ENCODE results near the gene CACNA1B. TPM values are rescaled to one million over a fixed set of nuclear protein-coding genes. Genes with fewer than 3 reads are reported as not detected.

CACNA1B gene
- total RNA-seq, 1 experiment from 2014 or later: 0.34 TPM

GRCh38 chr9:138020120-138020794 lies 142.7 kb downstream of the CACNA1B start:
- TF ChIP-seq CTCF (conservative IDR thresholded peaks at IDR 0.05; ENCODE audit: low read depth, low read length) (no peak), EZH2 (IDR thresholded peaks at IDR 0.05; ENCODE audit: borderline replicate concordance, low read depth, low read length, poor library complexity, severe bottlenecking) (no peak)
- no peaks in the 10 kb centered on the region for H3K4me1 ChIP-seq (ENCODE audit: insufficient read depth, low read length, poor library complexity, severe bottlenecking)
- peaks cover 34% of the 10 kb centered on the region for H3K27me3 ChIP-seq (replicated peaks; ENCODE audit: insufficient read depth, low read depth, low read length, poor library complexity)
- CTCF ChIA-PET: no interaction called here
- no peak overlapping the region for H3K4me3 ChIP-seq (ENCODE audit: low read depth, low read length, poor library complexity, severe bottlenecking)
- no peak for DNase-seq (ENCODE audit: low spot score)
- no peaks in the 10 kb centered on the region for H3K9me3 ChIP-seq (ENCODE audit: low read depth, low read length, poor library complexity, severe bottlenecking)
- POLR2A ChIA-PET (ENCODE audit: low non-redundant PET): no interaction called here
- intact Hi-C loops (cut with micrococcal nuclease; ENCODE audit: unreplicated experiment): no loop called here
- BruUV-seq (replicated peaks): no TSS peak
- H3K36me3 ChIP-seq (ENCODE audit: insufficient read depth, low read length, poor library complexity, severe bottlenecking): no peaks in the 10 kb centered on the region
- no peak overlapping the region for H3K27ac ChIP-seq (ENCODE audit: low read depth, low read length, poor library complexity, severe bottlenecking)

- Histone ChIP-seq H3K27ac (ENCODE audit: low read depth, low read length, poor library complexity, severe bottlenecking) (no peak overlapping the region), H3K27me3 (replicated peaks; ENCODE audit: insufficient read depth, low read depth, low read length, poor library complexity) (peaks cover 37% of the 10 kb centered on the region), H3K4me1 (ENCODE audit: insufficient read depth, low read length, poor library complexity, severe bottlenecking) (no peaks in the 10 kb centered on the region), H3K9me3 (ENCODE audit: low read depth, low read length, poor library complexity, severe bottlenecking) (no peaks in the 10 kb centered on the region), H3K36me3 (ENCODE audit: insufficient read depth, low read length, poor library complexity, severe bottlenecking) (no peaks in the 10 kb centered on the region), H3K4me3 (ENCODE audit: low read depth, low read length, poor library complexity, severe bottlenecking) (no peak overlapping the region)
- no TSS peak for BruUV-seq (replicated peaks)
- POLR2A ChIA-PET (ENCODE audit: low non-redundant PET): no interaction called here
- no peak for DNase-seq (ENCODE audit: low spot score)
- intact Hi-C loops (cut with micrococcal nuclease; ENCODE audit: unreplicated experiment): no loop called here
- CTCF ChIA-PET: no interaction called here
- TF ChIP-seq EZH2 (IDR thresholded peaks at IDR 0.05; ENCODE audit: borderline replicate concordance, low read depth, low read length, poor library complexity, severe bottlenecking) (no peak), CTCF (conservative IDR thresholded peaks at IDR 0.05; ENCODE audit: low read depth, low read length) (no peak)
These were observed 143.2 kb downstream of the CACNA1B start for GRCh38 chr9:138020795-138021182.

- ChIA-PET POLR2A (ENCODE audit: low non-redundant PET) (no interaction called here), CTCF (no interaction called here)
- Histone ChIP-seq H3K9me3 (ENCODE audit: low read depth, low read length, poor library complexity, severe bottlenecking) (no peaks in the 10 kb centered on the region), H3K27me3 (replicated peaks; ENCODE audit: insufficient read depth, low read depth, low read length, poor library complexity) (peaks cover 41% of the 10 kb centered on the region), H3K4me1 (ENCODE audit: insufficient read depth, low read length, poor library complexity, severe bottlenecking) (no peaks in the 10 kb centered on the region), H3K36me3 (ENCODE audit: insufficient read depth, low read length, poor library complexity, severe bottlenecking) (no peaks in the 10 kb centered on the region), H3K27ac (ENCODE audit: low read depth, low read length, poor library complexity, severe bottlenecking) (no peak overlapping the region), H3K4me3 (ENCODE audit: low read depth, low read length, poor library complexity, severe bottlenecking) (no peak overlapping the region)
- BruUV-seq (replicated peaks): no TSS peak
- TF ChIP-seq CTCF (conservative IDR thresholded peaks at IDR 0.05; ENCODE audit: low read depth, low read length) (no peak), EZH2 (IDR thresholded peaks at IDR 0.05; ENCODE audit: borderline replicate concordance, low read depth, low read length, poor library complexity, severe bottlenecking) (no peak)
- no peak for DNase-seq (ENCODE audit: low spot score)
- intact Hi-C loops (cut with micrococcal nuclease; ENCODE audit: unreplicated experiment): no loop called here
These were observed 143.9 kb downstream of the CACNA1B start for GRCh38 chr9:138021251-138022056.
